Measurements from ENCODE around the gene CABP1.
"Not testable (repeated sequence)": the region's sequence is repeated elsewhere in the genome, so short reads cannot be mapped to it uniquely, and the experiment has no call there.

Gene CABP1

DNA sequence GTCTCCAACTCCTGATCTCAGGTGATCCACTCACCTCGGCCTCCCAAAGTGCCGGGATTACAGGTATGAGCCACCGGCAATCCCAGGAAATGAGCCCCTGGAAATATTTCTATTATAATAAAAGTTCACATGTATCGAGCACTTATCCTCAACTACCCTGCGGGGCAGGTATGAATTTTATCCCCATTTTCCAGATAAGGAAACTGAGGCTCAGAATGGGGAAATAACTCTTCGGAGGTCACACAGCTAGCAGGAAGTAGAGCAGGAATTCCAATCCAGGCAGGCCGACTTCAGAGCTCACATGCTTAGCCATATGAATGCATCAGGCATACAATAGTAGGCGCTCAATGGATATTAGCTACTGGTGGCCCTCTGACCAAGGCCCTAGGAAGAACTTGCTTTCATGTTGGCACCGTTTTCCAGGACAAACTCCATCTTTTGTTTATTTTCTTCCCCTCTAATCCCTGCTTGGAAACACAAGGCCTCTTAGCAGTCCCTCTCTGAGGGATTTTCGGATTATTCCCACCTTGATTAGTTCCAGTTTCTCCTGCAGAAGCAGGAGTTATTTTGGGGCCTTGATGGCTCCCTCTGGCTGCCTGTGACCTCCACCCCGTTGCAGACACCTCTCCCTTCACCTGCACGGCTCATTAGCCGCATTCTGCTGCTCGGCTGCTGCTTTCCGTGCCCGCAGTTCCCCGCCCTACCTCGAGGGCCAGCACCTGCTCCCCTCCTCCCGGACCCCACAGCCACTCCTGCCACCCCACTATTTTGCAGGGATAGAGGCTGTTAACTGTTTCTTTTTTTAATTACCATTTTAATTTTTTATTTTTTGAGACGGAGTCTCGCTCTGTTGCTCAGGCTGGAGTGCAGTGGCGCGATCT lies 40.5 kb upstream of the CABP1 start:
- no peak for DNase-seq (ENCODE audit: low read depth)
- TF ChIP-seq, protein P1, sequence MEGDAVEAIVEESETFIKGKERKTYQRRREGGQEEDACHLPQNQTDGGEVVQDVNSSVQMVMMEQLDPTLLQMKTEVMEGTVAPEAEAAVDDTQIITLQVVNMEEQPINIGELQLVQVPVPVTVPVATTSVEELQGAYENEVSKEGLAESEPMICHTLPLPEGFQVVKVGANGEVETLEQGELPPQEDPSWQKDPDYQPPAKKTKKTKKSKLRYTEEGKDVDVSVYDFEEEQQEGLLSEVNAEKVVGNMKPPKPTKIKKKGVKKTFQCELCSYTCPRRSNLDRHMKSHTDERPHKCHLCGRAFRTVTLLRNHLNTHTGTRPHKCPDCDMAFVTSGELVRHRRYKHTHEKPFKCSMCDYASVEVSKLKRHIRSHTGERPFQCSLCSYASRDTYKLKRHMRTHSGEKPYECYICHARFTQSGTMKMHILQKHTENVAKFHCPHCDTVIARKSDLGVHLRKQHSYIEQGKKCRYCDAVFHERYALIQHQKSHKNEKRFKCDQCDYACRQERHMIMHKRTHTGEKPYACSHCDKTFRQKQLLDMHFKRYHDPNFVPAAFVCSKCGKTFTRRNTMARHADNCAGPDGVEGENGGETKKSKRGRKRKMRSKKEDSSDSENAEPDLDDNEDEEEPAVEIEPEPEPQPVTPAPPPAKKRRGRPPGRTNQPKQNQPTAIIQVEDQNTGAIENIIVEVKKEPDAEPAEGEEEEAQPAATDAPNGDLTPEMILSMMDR (IDR thresholded peaks at IDR 0.05; ENCODE audit: low read depth, low read length, missing control alignments) = no peak
- H3K4me3 ChIP-seq (ENCODE audit: low read depth, low read length) = no peak overlapping the region

DNA sequence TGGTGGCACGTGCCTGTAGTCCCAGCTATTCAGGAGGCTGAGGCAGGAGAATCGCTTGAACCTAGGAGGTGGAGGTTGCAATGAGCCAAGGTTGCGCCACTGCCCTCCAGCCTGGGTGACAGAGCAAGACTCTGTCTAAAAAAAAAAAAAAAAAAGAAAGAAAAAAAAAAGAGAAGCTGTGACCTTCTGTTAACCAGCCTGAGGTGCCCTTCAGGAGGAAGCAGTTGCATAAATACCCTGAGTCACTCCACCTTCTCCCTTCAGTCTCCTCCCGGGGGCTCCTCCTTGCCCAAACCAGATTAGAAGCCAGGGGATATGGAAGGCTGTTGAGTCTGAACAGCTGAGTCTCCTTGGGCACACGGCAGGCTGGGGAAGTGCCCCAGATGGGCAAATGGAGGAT lies 38.0 kb upstream of the CABP1 start:
- H3K4me3 ChIP-seq (ENCODE audit: low read depth, low read length); DNase-seq (ENCODE audit: low read depth): not testable (repeated sequence)

DNA sequence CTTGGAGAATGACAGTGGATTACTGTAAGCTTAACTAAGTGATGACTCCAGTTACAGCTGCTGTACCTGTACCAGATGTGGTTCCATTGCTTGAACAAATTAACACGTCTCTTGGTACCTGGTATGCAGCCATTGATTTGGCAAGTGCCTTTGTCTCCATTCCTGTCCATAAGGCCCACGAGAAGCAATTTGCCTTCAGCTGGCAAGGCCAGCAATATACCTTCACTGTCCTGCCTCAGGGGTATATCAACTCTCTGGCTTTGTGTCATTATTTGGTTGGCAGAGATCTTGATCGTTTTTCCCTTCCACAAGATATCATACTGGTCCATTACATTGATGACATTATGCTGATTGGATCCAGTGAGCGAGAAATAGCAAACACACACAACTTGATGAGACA lies 29.9 kb upstream of the CABP1 start:
- DNase-seq (ENCODE audit: low read depth) = no peak
- TF ChIP-seq, protein P1 (IDR thresholded peaks at IDR 0.05; ENCODE audit: low read depth, low read length, missing control alignments) = no peak
- H3K4me3 ChIP-seq (ENCODE audit: low read depth, low read length) = no peak overlapping the region

DNA sequence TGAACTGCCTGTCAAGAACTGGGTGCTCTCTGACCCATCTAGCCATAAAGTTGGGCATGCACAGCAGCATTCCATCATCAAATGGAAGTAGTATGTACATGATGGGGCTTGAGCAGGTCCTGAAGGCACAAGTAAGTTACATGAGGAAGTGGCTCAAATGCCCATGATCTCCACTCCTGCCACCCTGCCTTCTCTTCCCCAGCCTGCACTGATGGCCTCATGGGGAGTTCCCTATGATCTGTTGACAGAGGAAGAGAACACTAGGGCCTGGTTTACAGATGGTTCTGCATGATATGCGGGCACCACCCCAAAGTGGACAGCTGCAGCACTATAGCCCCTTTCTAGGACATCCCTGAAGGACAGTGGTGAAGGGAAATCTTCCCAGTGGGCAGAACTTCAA lies 28.9 kb upstream of the CABP1 start:
- not testable (repeated sequence) for H3K4me3 ChIP-seq (ENCODE audit: low read depth, low read length); DNase-seq (ENCODE audit: low read depth)

DNA sequence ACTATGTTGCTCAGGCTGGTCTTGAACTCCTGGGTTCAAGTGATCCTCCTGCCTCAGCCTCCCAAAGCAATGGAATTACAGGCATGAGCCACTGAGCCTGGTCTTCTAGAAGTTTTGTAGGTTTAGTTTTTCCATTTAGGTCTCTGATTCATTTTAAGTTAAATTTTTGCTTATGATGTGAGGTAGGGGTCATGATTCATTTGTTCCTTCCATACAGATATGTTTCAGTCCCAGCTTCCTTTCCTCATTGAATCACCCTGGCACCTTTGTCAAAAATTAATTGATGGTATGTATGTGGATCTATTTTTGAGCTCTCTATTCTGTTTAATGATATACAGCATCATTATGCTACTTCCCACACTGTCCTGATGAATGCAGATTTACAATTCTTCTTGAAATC lies 25.6 kb upstream of the CABP1 start:
- no peak overlapping the region for H3K4me3 ChIP-seq (ENCODE audit: low read depth, low read length)
- TF ChIP-seq, protein P1 (IDR thresholded peaks at IDR 0.05; ENCODE audit: low read depth, low read length, missing control alignments) = no peak
- no peak for DNase-seq (ENCODE audit: low read depth)

DNA sequence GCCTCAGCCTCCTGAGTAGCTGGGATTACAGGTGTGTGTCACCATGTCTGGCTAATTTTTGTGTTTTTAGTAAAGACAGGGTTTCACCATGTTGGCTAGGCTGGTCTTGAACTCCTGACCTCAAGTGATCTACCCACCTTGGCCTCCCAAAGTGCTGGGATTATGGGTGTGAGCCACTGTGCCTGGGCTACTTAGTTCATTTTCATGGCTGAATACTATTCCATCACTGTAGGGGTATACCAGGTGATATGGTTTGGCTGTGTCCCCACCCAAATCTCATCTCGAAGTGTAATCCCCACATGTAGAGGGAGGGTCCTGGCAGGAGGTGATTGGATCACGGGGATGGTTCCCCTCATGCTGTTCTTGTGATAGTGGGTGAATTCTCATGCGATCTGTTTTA lies 23.2 kb upstream of the CABP1 start:
- DNase-seq (ENCODE audit: low read depth); H3K4me3 ChIP-seq (ENCODE audit: low read depth, low read length): not testable (repeated sequence)

DNA sequence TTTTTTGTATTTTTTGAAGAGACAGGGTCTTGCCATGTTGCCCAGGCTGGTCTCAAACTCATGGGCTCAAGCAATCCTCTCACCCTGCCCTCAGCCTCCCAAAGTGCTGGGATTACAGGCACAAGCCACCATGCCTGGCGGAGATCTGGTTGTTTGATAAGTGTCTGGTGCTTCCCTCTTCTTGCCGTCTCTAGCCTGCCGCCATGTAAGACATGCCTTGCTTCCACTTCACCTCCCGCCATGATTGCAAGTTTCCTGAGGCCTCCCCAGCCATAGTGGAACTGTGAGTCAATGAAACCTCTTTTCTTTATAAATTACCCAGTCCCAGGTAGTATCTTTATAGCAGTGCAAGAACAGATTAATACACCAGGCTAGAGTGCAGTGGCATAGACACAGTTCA lies 22.7 kb upstream of the CABP1 start:
- not testable (repeated sequence) for H3K4me3 ChIP-seq (ENCODE audit: low read depth, low read length); DNase-seq (ENCODE audit: low read depth)

DNA sequence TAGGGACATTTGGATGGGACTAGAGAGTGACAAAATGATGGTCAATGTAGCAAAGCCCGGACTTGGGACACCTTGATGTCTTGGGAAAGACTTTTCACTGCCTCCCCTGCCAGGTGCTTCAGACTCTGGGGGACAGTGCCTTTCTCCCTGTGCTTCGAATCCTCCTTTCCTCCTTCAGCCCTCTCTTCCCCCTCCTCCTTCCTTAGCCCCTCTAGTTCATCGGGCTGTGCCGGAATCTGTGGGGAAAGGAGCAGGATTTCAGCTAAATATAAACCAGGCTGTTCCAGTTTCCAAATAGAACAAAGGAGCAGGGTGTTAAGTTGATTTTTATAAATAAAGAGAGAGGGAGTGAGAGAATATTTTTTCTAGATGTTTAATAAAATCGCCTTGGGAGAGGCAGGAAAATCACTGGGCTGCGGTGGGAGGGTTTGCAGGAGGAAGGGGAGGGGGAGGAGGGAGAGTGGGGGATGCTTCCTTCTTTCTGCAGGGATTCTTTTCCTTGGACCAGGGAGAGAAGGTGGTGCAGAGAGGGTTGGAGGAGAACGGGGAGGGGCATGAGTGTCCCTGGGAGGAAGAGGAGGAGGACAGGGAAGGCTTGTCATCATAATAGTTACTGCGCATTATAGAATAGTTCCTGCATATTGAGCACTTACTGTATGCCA lies 21.3 kb upstream of the CABP1 start:
- TF ChIP-seq, protein P1 (IDR thresholded peaks at IDR 0.05; ENCODE audit: low read depth, low read length, missing control alignments) = no peak
- no peak for DNase-seq (ENCODE audit: low read depth)

DNA sequence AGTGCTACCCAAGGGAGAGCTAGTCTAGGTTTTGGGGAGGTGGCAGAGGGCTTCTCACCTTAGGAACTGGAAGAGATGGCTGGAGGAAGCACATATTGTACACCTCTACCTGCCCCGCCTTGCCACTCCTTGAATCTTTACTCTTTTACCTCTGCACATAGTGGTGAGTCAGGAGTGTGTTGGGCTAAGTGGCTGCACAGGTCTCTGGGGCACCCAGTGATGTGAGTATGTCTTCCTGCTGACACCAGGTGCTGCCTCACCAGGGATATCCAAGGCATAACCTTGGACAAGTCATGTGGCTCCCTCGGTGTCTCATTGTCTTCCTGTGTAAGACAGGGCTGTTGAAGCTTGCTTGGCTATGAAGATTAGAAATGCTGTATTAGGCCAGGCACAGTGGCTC lies 19.8 kb upstream of the CABP1 start:
- no peak for DNase-seq (ENCODE audit: low read depth)
- TF ChIP-seq, protein P1 (IDR thresholded peaks at IDR 0.05; ENCODE audit: low read depth, low read length, missing control alignments) = no peak
- H3K4me3 ChIP-seq (ENCODE audit: low read depth, low read length) = no peak overlapping the region

More for the DNA sequence above, 21.3 kb upstream of the CABP1 start:
- H3K4me3 ChIP-seq (ENCODE audit: low read depth, low read length) = no peak overlapping the region
